GM21447 (cell line): ENCODE results near the gene PLEKHG2.

Experiments
- ATAC-seq: cut with Tn5 transposase; IDR thresholded peaks from one replicate; pipeline ENCODE4 v1.9.1; 2021; ENCODE audit not compliant: unreplicated experiment

PLEKHG2 gene

DNA sequence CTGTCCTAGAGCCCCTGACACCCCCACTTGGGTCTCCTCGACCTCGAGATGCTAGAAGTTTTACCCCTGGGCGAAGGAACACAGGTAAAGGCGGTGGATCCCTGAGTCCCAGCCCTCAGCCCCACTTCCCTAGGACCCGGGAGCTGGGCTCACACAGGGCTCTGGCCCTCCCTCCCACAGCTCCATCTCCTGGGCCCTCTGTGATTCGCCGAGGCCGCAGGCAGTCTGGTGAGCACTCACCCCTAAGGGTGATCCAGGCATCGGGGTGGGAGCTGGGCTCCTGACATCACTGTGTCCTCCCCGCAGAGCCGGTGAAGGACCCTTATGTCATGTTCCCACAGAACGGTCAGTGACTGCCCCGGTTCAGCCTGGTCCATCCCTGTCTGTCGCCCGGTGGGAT lies 8.3 kb downstream of the PLEKHG2 start:
- ATAC-seq: no peak

DNA sequence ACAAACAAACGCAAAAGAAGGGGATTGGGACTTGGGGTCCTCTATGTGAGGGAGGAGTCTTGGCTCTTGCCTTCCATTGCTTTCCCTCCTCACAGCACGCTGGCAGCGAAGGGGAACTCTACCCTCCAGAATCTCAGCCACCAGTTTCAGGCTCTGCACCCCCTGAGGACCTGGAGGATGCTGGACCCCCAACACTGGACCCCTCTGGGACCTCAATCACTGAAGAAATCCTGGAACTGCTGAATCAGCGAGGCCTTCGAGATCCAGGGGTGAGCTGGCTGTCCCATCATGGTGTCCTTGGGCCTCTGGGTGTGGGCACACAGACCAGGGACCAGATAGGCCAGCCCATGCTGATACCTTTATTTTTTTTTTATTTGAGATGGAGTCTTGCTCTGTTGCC lies 9.6 kb downstream of the PLEKHG2 start:
- no peak for ATAC-seq

DNA sequence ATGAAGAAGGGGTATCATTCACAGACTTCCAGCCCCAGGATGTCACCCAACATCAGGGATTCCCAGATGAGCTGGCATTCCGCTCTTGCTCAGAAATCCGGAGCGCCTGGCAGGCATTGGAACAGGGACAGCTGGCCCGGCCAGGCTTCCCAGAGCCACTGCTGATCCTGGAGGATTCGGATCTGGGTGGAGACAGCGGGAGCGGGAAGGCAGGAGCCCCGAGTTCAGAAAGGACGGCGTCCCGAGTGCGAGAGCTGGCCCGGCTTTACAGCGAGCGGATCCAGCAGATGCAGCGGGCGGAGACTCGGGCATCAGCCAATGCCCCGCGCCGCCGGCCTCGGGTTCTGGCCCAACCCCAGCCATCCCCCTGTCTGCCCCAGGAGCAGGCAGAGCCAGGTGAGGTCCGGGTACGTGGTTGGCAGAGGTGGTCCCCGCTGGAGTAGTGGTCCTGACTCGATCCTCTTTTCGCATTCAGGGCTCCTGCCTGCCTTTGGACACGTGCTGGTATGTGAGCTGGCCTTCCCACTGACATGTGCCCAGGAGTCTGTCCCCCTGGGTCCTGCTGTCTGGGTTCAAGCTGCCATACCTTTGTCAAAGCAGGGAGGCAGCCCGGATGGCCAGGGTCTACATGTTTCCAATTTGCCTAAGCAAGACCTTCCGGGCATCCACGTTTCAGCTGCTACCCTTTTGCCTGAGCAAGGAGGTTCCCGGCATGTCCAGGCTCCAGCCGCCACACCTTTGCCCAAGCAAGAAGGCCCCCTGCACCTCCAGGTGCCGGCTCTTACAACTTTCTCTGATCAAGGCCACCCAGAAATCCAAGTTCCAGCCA lies 11.0 kb downstream of the PLEKHG2 start:
- no peak for ATAC-seq

DNA sequence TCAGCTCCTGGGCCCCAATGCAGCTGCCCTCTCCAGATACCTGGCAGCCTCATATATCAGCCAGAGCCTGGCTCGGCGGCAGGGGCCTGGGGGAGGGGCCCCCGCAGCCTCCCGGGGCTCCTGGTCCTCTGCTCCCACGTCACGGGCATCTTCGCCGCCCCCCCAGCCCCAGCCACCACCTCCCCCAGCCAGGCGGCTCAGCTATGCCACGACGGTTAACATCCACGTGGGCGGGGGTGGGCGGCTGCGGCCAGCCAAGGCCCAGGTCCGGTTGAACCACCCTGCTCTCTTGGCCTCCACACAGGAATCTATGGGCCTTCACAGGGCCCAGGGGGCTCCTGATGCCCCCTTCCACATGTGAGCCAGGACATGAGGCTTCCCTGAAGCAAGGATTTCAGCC lies 12.5 kb downstream of the PLEKHG2 start:
- no peak for ATAC-seq

DNA sequence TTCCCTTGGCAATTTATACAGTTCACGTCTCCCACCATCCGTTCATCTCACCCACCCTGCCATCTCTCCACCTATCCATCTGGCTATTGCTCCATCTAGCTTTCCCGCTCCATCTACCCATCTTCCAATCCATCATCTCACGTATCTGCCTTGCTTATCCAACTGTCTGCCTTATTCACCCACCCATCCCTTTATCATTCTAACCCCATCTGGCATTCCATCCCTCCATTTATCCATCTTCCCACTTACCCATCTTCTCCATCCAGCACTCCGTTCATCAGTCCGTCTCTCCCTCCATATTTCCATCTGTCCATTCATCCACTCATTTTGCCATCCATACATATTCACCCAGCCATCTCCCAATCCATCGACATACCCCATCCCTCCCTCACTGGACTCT lies 13.3 kb downstream of the PLEKHG2 start:
- no peak for ATAC-seq

DNA sequence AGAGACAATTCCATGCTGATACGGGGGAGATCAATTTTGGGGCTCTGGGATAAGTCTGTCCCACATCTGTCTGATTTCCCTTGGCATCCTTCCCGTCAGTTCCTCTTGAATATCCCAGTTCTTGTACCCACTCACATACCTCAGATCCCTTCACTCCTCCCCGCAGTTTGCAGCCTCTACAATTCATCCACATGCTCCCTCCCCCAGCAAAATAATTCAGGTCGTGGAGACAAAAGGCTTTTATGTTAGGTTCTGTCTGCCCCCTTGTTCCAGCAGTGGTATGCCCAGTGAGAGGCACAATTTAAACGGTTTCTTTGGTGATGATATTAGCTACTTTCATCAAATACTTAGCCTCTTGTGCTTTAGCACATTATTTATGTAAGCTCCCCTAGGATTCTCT lies 13.7 kb downstream of the PLEKHG2 start:
- no peak for ATAC-seq

DNA sequence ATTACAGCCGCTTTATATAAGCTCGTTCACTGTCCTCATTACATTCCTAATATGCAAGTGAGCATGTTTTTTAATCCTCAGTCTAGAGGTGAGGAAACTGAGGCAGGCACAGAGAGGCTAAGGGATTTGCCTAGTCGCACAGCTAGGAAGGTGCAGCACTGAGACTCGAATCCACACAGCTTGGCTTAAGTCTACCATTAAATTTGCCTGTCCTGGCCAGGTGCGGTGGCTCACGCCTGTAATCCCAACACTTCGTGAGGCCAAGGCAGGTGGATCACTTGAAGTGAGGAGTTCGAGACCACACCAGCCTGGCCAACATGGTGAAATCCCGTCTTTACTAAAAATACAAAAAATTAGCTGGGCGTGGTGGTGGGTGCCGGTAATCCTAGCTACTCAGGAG lies 15.2 kb downstream of the PLEKHG2 start:
- no peak for ATAC-seq

DNA sequence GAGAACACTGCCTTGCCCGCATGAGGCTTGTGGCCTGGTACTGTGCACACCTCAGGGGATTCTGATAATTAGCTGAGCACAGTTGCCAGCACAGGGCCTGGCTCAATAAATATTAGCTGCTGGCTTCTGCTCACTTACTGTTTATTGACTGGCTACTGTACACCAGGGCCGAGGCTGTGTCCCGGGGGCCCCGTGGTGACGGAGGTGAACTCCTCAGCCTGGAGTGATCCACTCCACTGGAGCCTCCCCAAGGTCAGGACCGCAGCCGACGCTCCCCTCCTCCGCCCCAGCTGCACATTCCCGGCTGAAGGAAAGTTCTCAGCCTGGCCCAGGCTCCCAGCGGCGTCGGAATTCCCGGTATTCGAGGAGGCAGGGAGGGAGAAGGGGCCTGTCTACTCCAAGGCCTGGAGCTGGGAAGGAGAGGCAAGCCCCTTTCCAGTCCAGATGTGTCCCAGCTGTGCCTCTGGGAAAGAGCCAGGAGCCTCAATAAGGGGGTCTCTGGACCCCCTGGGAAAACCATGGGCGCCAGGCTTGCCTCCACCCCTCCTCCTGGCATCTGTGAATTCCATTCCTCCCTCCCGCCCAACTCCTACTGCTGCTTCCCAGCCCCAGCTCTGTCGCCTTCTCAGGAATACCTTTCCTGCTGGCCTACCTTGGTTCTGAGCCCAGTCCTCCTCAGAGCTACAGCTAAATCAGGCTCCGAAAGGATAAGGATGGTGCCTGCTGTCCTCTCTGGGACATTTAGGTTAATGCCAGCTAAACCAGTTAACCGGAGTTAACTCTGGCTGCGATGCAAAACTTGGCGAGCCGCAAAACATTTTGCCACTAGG lies 16.0 kb downstream of the PLEKHG2 start:
- ATAC-seq: no peak

DNA sequence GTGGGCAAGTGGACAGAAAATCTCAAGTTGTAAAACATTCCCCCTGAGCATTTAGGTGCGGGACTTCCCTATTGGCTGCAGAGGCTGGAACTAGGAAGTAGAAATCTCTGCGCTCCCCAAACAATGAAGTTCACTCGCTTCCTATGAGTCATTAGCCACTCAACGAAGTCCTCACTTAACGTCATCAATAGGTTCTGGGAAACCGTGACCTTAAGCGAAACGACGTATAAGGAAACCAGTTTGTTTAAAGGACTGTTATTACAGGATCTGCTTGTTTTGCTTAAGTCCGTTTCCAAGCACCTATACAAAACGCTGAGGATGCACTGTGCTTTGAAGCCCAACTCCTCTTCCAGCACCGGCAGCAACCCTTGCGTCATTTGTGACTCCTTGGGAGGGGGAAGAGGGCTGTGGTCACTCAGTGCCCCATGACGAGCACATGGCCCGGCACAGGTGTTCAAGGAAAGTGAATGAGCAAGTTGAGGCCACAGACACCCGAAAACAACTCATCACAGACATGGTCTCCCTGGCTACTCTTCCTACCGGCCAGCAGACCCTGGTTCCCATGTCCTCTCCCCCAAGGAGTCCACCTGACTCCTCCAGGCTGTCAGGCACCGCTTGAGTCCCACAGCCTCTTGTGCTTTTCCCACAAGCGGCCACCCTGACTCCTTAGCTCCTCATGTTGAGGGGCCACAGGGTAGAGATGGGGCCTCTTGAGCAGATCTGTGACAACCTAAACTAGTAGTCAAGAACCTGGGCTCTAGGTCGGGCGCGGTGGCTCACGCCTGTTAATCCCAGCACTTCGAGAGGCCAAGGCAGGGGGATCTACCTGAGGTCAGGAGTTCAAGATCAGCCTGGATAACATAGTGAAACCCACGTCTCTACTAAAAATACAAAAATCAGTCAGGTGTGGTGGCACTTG lies 18.5 kb downstream of the PLEKHG2 start:
- no peak for ATAC-seq

DNA sequence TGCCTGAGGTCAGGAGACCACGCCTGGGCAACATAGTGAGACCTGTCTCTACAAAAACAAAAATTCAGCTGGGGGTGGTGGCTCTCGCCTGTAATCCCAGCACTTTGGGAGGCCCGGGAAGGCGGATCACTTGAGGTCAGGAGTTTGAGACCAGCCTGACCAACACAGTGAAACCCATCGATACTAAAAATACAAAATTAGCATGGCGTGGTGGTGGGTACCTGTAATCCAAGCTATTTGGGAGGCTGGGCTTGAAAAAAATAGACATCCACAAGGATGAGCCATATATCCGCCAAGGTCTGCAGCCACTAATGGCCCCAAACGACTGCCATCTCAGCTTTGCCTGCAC lies 20.2 kb downstream of the PLEKHG2 start:
- no peak for ATAC-seq

DNA sequence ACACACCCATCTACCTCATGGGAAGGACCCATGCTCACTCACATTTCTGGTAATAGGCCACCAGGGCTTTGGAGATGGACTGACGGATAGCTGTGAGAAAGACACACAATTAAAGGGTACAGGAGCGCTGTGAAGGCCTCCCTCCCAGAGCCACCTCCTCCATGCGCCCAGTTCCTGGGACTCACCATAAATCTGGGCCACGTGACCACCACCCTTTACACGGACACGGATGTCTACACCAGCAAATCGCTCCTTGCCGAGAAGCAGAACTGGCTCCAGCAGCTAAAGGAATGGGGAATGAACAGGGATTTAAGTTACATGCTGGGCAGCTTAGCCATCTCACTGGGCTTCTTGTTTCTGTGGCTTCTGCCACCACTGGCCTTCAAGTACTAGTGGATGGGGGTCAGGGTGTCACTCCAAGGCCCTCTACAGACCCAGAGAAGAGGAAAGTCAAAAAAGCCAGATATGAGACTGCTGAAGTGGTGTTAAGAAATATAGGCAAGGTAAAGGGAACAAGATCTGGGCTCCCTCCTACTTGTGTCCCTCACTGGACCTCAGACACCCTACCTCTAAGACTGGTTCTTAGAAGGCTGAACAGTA lies 21.1 kb downstream of the PLEKHG2 start:
- ATAC-seq: no peak

DNA sequence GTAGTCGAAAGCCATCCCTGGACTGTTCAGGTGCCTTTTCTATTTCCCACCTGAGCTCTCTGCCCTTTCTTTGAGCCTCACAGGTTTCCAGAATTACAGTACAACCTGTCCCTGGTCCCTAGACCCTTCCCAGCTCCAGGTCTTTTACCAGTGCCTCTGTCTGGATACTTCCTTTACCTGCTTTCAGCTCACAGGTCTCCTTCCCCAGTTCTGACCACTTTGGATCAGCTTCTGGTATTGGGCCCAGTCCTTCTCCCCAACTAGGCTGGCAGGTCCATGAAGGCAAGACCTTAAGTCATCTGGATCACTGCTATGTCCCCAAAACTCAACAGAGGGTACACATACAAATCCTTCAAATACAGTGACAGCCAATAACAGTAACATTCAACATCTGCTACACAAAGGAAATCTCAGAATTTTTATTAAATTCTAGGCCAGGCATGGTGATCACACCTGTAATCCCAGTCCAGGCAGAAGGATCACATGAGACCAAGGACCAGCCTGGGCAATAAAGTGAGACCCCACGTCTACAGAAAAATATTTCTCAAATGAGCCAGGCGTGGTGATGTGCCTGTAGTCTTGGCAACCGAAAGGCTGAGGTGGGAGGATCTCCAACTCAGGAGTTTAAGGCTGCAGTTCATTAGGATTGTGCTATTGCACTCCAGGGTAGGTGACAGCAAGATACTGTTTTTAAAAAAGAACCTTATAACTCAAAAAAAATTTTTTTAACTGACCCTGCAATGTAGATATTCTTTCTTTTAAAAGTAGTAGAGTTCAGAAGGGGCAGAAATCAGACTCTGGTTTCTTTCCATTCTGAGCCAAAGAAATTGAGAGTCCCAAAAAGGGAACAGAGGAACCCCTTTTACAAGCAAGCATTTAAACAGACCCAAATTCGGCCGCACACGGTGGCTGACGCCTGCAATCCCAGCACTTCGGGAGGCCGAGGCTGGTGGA lies 21.9 kb downstream of the PLEKHG2 start:
- ATAC-seq: no peak

DNA sequence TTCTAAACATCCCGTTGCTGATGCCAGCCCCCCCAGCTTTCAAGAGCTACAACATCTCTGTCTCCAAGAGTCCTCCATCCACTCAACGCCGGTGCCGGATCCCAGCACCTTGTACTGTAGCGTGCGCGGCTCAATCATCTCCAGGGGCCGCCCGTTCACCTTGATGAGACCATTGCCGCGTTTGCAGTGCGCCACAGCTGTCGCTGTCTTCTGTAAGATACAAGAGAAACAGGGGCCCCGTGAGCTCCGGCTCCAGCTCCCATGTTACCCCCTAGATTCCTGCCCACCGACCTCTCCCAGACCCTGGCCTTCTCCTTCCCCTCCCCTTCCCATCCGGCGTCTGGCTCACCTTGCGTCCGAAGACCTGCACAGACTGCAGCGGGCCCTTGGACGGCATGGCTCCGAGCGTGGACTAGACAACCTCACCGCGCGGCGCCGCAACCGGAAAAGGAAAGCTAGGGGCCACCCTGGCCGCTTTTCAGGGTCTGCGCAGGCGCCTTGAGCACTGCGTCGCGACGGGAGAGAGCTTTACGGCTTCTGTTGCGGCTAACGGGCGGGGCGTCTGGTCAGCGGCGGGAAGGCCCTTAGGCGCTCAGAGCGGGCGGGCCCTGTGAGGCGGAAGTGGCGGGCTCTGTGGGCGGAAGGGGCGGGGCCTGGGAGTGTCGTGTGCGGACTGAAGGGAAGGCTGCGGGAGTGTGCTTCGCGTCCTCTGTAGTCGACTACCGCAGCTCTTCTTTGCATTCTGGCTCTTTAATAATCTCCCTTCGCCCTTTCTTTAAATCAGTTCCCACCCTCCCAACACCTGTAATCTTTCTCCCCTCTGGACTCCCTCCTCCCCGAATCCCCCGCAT lies 23.3 kb downstream of the PLEKHG2 start, which contains the start of gene RPS16:
Gene RPS16 (minus strand): TSS at position 451 of the 851 bp plus-strand sequence. CDS start 54 bp downstream, at position 397.
- ATAC-seq: peak; percentile 69

DNA sequence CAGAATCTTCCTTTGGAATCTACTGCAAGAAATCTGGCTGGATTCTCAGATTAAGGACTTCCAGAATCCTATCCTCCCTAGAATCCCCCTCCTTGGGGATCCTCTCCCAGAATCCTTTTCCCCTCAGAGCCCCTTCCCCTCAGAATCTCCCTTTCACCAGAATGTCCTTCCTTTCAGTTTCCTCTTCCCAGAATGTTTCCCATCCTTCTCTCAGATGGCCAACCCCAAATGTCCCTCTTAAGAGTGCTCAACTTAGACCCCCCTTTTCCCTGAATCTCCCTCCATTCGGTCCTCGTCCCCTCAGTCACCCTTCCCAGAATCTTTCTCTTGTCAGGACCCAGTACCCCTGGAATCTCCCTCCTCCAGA lies 23.9 kb downstream of the PLEKHG2 start:
- no peak for ATAC-seq

DNA sequence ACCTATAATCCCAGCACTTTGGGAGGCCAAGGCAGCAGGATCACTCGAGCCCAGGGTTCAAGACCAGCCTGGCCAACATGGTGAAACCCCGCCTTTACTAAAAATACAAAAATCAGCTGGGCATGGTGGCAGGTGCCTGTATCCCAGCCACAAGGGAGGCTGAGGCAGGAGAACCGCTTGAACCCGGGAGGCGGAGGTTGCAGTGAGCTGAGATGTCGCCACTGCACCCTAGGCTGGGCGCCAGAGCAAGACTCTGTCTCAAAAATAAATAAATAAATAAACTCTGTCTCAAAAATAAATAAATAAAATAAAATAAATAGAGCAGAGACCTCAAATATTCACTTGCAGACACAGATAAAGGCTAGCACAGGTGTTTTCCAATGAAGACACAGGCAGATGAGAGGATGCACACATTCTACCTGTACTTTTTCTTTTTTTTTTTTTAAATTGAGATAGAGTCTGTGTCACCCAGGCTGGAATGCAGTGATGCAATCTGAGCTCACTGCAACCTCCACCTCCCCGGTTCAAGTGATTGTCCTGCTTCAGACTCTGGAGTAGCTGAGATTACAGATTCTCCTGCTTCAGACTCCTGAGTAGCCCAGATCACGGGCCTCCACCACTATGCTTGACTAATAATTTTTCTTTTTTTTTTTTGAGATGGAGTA lies 25.9 kb downstream of the PLEKHG2 start:
- ATAC-seq: no peak

DNA sequence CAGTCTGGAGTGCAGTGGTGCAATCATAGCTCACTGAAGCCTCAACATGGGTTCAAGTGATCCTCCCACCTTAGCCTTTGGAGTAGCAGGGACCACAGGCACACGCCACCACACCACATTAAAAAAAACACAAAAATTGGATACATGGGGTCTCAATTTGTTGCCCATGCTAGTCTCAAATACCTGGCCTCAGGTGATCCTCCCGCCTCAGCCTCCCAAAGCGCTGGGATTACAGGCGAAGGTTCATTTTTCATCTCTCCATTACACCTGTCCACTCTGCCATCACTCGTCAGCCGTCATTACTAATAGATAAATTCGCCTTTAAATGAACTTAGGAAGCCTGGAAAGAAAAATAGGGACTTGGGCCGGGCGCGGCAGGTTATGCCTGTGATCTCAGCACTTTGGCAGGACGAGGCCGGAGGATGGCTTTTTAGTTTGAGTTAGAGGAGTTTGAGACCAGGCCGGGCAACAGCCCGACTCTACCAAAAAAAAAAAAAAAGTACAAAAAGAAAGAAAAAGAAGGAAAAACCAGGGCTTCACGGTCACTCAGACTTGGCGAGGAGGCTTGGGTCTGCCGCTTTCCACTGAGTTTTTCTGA lies 32.2 kb downstream of the PLEKHG2 start:
- ATAC-seq: no peak

DNA sequence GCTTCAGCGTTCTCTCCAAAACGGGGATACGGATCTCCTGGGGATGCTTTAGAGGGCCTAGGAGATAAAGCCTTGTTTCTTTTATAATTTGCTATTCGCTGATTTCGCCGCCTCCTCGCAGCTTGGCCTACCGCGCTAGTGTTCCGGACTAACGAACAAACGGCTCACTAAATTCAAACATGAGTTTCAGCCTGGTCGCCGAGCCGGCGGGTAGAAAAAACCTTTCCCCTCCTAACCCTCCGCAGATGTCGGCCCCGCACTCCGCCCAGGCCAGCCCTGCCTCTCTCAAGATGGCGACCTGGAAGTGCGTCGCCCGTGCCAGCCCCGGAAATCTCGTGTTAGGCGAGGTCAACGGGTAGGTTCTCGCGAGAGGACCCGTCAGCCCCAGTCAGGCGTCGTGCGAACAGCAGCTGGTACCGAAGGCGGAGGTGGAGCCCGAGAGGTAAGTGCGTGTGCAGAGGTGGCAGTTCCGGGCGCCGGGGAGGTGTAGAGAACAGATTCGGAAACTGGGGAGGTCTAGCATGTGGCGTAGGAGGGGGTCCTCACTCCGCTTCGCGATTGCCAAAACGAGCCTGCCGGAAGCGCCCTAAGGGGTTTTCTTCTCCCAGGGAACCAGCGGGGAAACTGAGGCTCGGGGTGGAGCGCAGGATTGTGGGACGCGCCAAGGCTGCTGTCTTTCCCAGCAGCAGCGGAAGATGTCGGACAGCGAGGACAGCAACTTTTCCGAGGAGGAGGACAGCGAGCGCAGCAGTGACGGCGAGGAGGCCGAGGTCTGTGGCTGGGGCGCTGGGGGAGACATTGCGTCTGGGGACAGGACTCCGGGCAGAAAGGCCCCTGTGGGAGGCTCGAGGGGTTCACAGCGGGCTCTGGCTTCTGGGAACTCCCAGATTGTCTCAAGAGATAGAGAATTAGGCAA lies 33.0 kb downstream of the PLEKHG2 start, which contains the start of gene SUPT5H:
Gene SUPT5H (plus strand): TSS at position 387 of the 916 bp plus-strand sequence. CDS start 309 bp downstream, at position 696.
- ATAC-seq: peak; percentile 74
